DND-41 (cell line): ENCODE results near the gene RHCG.

Experiments used
- ATAC-seq: fragments of 200-7000 bp; cut with Tn5 transposase; 3 replicates; pipeline ENCODE4 v1.9.1; 2021; ENCODE audit warnings: low read depth; ENCODE audit not compliant: insufficient read depth
- DNase-seq: peaks from one replicate; pipeline ENCODE4 v3.0.0-alpha.2; 2020
- H2AFZ ChIP-seq: 2 replicates; pipeline ENCODE4 v1.6.0; 2012; ENCODE audit warnings: low read depth, low read length
- H3K27ac ChIP-seq: 2 replicates; pipeline ENCODE4 v1.5.1; 2012; ENCODE audit warnings: low read length, inconsistent platforms
- H3K27me3 ChIP-seq: fragments of 200-600 bp; sonication (generic); 2 replicates; pipeline ENCODE4 v1.6.0; 2012; ENCODE audit warnings: low read length, mild to moderate bottlenecking, inconsistent platforms; ENCODE audit not compliant: insufficient read depth, poor library complexity
- H3K36me3 ChIP-seq: 2 replicates; pipeline ENCODE4 v1.5.1; 2012; ENCODE audit warnings: low read length, inconsistent platforms; ENCODE audit not compliant: insufficient read depth
- H3K4me1 ChIP-seq: 2 replicates; pipeline ENCODE4 v1.5.1; 2012; ENCODE audit warnings: mild to moderate bottlenecking, low read length; ENCODE audit not compliant: insufficient read depth
- H3K4me2 ChIP-seq: 2 replicates; pipeline ENCODE4 v1.6.0; 2012; ENCODE audit warnings: mild to moderate bottlenecking, moderate library complexity, low read length, inconsistent platforms; ENCODE audit not compliant: insufficient read depth
- H3K4me3 ChIP-seq, 2 experiments: fragments of 200-600 bp in 1 of 2; shearing (Covaris generic) in 1 of 2; 2 replicates each; pipeline ENCODE4 v1.5.1; 2012 to 2016; ENCODE audit warnings: inconsistent platforms in 2 of 2, low read length in 2 of 2, mild to moderate bottlenecking in 2 of 2, low read depth in 1 of 2, moderate library complexity in 1 of 2
- H3K79me2 ChIP-seq: 2 replicates; pipeline ENCODE4 v1.6.0; 2012; ENCODE audit warnings: low read length, inconsistent platforms; ENCODE audit not compliant: insufficient read depth
- H3K9ac ChIP-seq: 2 replicates; pipeline ENCODE4 v1.6.0; 2012; ENCODE audit warnings: low read depth, mild to moderate bottlenecking, inconsistent platforms, low read length, moderate library complexity
- H3K9me3 ChIP-seq: 2 replicates; pipeline ENCODE4 v1.5.1; 2012; ENCODE audit warnings: low read length, moderate library complexity, mild to moderate bottlenecking, inconsistent platforms; ENCODE audit not compliant: insufficient read depth, severe bottlenecking
- H4K20me1 ChIP-seq: 2 replicates; pipeline ENCODE4 v1.6.0; 2012; ENCODE audit warnings: low read length; ENCODE audit not compliant: insufficient read depth
- CTCF ChIP-seq: IDR thresholded peaks from 2 replicates; pipeline ENCODE4 v1.5.1; 2012; ENCODE audit warnings: borderline replicate concordance, low read length, moderate library complexity, mild to moderate bottlenecking; ENCODE audit not compliant: poor library complexity, severe bottlenecking; ENCODE audit errors: extremely low read depth
- EZH2 ChIP-seq: IDR thresholded peaks from 3 replicates; pipeline ENCODE4 v1.6.1; 2012; ENCODE audit warnings: borderline replicate concordance, low read depth, mild to moderate bottlenecking, moderate library complexity, low read length, inconsistent platforms; ENCODE audit not compliant: severe bottlenecking

The RHCG gene

GRCh38 chr15:89462198-89462912, 34.0 kb downstream of the RHCG start:
- H3K27me3 ChIP-seq, result no peaks in the 10 kb centered on the region
- peak overlapping the region; percentile 19; the same call in 1 of the 2 replicates for H2AFZ ChIP-seq
- no peaks in the 10 kb centered on the region for H4K20me1 ChIP-seq
- no peaks in the 10 kb centered on the region for H3K79me2 ChIP-seq
- no peak overlapping the region for H3K4me2 ChIP-seq
- TF ChIP-seq EZH2 (no peak), CTCF (no peak)
- H3K27ac ChIP-seq, result no peak overlapping the region
- H3K4me1 ChIP-seq, result no peaks in the 10 kb centered on the region
- ATAC-seq, result peak; percentile 75
- no peaks in the 10 kb centered on the region for H3K9me3 ChIP-seq
- H3K9ac ChIP-seq, result no peak overlapping the region
- no peaks in the 10 kb centered on the region for H3K36me3 ChIP-seq
- peak; percentile 18 for DNase-seq
- H3K4me3 ChIP-seq, result no peak overlapping the region

- H3K4me2 ChIP-seq, result no peak overlapping the region
- no peak overlapping the region for H3K9ac ChIP-seq
- no peaks in the 10 kb centered on the region for H3K79me2 ChIP-seq
- no peak overlapping the region for H3K4me3 ChIP-seq
- ATAC-seq, result no peak
- peaks cover 5% of the 10 kb centered on the region for H3K9me3 ChIP-seq
- H2AFZ ChIP-seq, result no peak overlapping the region
- TF ChIP-seq EZH2 (no peak), CTCF (no peak)
- H3K36me3 ChIP-seq, result no peaks in the 10 kb centered on the region
- H3K27me3 ChIP-seq, result no peaks in the 10 kb centered on the region
- no peak overlapping the region for H3K27ac ChIP-seq
- H3K4me1 ChIP-seq, result 0 out of 2 replicates have a peak, but pooled peaks cover 2% of the 10 kb centered on the region
- no peak for DNase-seq
- no peaks in the 10 kb centered on the region for H4K20me1 ChIP-seq
Observed at GRCh38 chr15:89461386-89461785, 35.0 kb downstream of the RHCG start.

GRCh38 chr15:89460048-89460447, 36.3 kb downstream of the RHCG start:
- Histone ChIP-seq H2AFZ (no peak overlapping the region), H3K9me3 (peaks cover 5% of the 10 kb centered on the region), H3K4me3 (no peak overlapping the region), H3K4me1 (0 out of 2 replicates have a peak, but pooled peaks cover 2% of the 10 kb centered on the region), H3K4me2 (no peak overlapping the region), H3K36me3 (no peaks in the 10 kb centered on the region), H4K20me1 (no peaks in the 10 kb centered on the region), H3K9ac (no peak overlapping the region), H3K79me2 (no peaks in the 10 kb centered on the region), H3K27me3 (no peaks in the 10 kb centered on the region), H3K27ac (no peak overlapping the region)
- DNase-seq (no peak), ATAC-seq (no peak)
- no peak for TF ChIP-seq EZH2
- no peak for TF ChIP-seq CTCF
